GM12878 (cell line): Measurements from ENCODE around the gene OPCML. TPM values are rescaled to one million over a fixed set of nuclear protein-coding genes. Genes with fewer than 3 reads are reported as not detected.

Experiments used
- ATAC-seq: fragments of 200-7000 bp; cut with Tn5 transposase; 3 replicates; pipeline ENCODE4 v1.9.1; 2020; ENCODE audit warnings: mild to moderate bottlenecking, moderate library complexity
- BruUV-seq: library from RNA; stranded (reverse); fragments of 400-500 nt; replicated peaks from 2 replicates; lab custom pipeline; 2021; lab: Mats Ljungman, UMichigan
- CTCF ChIA-PET: fragments of 300-600 bp; sonication (Branson Sonifier 250); formaldehyde crosslinking; extraction: SDS; loops from one replicate; lab custom pipeline; 2021; ENCODE audit warnings: inconsistent platforms; lab: Yijun Ruan, JAX
- POLR2A ChIA-PET: fragments of 350-600 bp; formaldehyde crosslinking; extraction: SDS; loops from one replicate; lab custom pipeline; 2021; ENCODE audit warnings: inconsistent platforms; lab: Charles Lee
- RAD21 ChIA-PET: fragments of 300-600 bp; sonication (Branson Sonifier 250); formaldehyde crosslinking; loops from one replicate; lab custom pipeline; 2023; ENCODE audit warnings: antibody characterized with exemption; ENCODE audit not compliant: unreplicated experiment; lab: Charles Lee
- SMC1A ChIA-PET: fragments of 300-600 bp; sonication (Branson Sonifier 250); formaldehyde crosslinking; loops from one replicate; lab custom pipeline; 2023; ENCODE audit not compliant: unreplicated experiment, uncharacterized antibody; lab: Charles Lee
- DNase-seq: peaks from one replicate; pipeline ENCODE4 v3.0.0-alpha.2; 2011; ENCODE audit warnings: low read depth, low spot score
- FAIRE-seq: peaks from 3 replicates; lab custom pipeline; 2011; peaks lifted over from hg19 to GRCh38; lab: Jason Lieb, UNC
- H2AFZ ChIP-seq: 2 replicates; pipeline ENCODE4 v1.6.0; 2011; ENCODE audit warnings: low read depth, low read length, control low read depth; ENCODE audit not compliant: control insufficient read depth
- H3K27ac ChIP-seq: 2 replicates; pipeline ENCODE4 v1.5.1; 2011; ENCODE audit warnings: control low read depth; ENCODE audit not compliant: control insufficient read depth, insufficient read depth
- H3K27me3 ChIP-seq, 2 experiments: replicated peaks in 1 of 2; 2 replicates each; pipeline versions ENCODE4 v1.6.0 to v1.6.1; 2011; ENCODE audit warnings: low read length in 1 of 2; ENCODE audit not compliant: control insufficient read depth in 2 of 2, insufficient read depth in 2 of 2
- H3K36me3 ChIP-seq, 2 experiments: 2 replicates each; pipeline ENCODE4 v1.5.1; 2011; ENCODE audit warnings: low read length in 1 of 2; ENCODE audit not compliant: control insufficient read depth in 2 of 2, insufficient read depth in 2 of 2
- H3K4me1 ChIP-seq: 2 replicates; pipeline ENCODE4 v1.6.1; 2011; ENCODE audit warnings: mild to moderate bottlenecking, low read length, moderate library complexity, mixed read lengths; ENCODE audit not compliant: control insufficient read depth, insufficient read depth
- H3K4me2 ChIP-seq: 2 replicates; pipeline ENCODE4 v1.6.0; 2011; ENCODE audit warnings: control low read depth; ENCODE audit not compliant: control insufficient read depth, insufficient read depth
- H3K4me3 ChIP-seq: fragments of 200-600 bp; sonication (generic); 2 replicates; pipeline ENCODE4 v1.5.1; 2016
- H3K79me2 ChIP-seq: 2 replicates; pipeline ENCODE4 v1.6.0; 2011; ENCODE audit warnings: low read length; ENCODE audit not compliant: control insufficient read depth, insufficient read depth
- H3K9ac ChIP-seq: 2 replicates; pipeline ENCODE4 v1.8.0; 2011; ENCODE audit warnings: low read length, control low read depth, mixed read lengths; ENCODE audit not compliant: control insufficient read depth, insufficient read depth
- H3K9me3 ChIP-seq: replicated peaks from 3 replicates; pipeline ENCODE4 v1.5.1; 2011; ENCODE audit warnings: mild to moderate bottlenecking, low read length; ENCODE audit not compliant: control insufficient read depth, insufficient read depth
- H4K20me1 ChIP-seq: 2 replicates; pipeline ENCODE4 v1.6.0; 2011; ENCODE audit not compliant: control insufficient read depth, insufficient read depth
- CBX5 ChIP-seq: sonication (generic); IDR thresholded peaks from 2 replicates; pipeline ENCODE4 v1.6.1; 2016; ENCODE audit warnings: low read depth, moderate library complexity, mild to moderate bottlenecking, inconsistent platforms
- CHD4 ChIP-seq: fragments of 200-600 bp; sonication (generic); IDR thresholded peaks from 2 replicates; pipeline ENCODE4 v1.6.1; 2016; ENCODE audit warnings: mild to moderate bottlenecking
- FOS ChIP-seq: IDR thresholded peaks from 3 replicates; pipeline ENCODE4 v1.6.1; 2011; ENCODE audit warnings: borderline replicate concordance; ENCODE audit not compliant: insufficient read length; ENCODE audit errors: extremely low read depth
- NFYB ChIP-seq: IDR thresholded peaks from 2 replicates; pipeline ENCODE4 v1.6.1; 2011; ENCODE audit warnings: low read depth, mild to moderate bottlenecking, low read length, improper control_type of control experiment, moderate library complexity; ENCODE audit not compliant: insufficient read depth
- TARDBP ChIP-seq: IDR thresholded peaks from 2 replicates; pipeline ENCODE4 v1.6.1; 2016; ENCODE audit warnings: borderline replicate concordance
- WGBS: methylation state at CpG from one replicate; pipeline ENCODE4 v1.1.6; 2016; ENCODE audit warnings: low lambda C conversion rate; ENCODE audit not compliant: insufficient replicate concordance, insufficient coverage; ENCODE audit errors: missing lambda C conversion rate; 5-methylcytosine and 5-hydroxymethylcytosine counted together
- in situ Hi-C: fragments of 300-500 bp; cut with MboI; formaldehyde crosslinking; loops from 9 replicates; pipeline ENCODE4 v1.14.3; 2018; ENCODE audit warnings: mixed read lengths
- intact Hi-C: fragments of 100-400 bp; cut with micrococcal nuclease; formaldehyde crosslinking; loops from one replicate; pipeline ENCODE4 v1.14.2; 2022; ENCODE audit not compliant: unreplicated experiment
- polyA plus RNA-seq, 11 experiments: library from polyadenylated mRNA; depleted of rRNA in 4 of 11; unstranded in 6 of 11; stranded (reverse) in 5 of 11; fragments of >200 nt; fragmentation: Nextera tagmentation in 4 of 11; fragmentation: Illumina TruSeq in 1 of 11; extraction: Ambion mirVana in 4 of 11; extraction: Trizol in 1 of 11; gene quantifications; 1 replicate in 1 of 11; 2 replicates in 10 of 11; pipeline versions ENCODE4 v1.2.1 to v1.2.3, GENCODE V29; 2011 to 2016; ENCODE audit warnings: inconsistent platforms in 2 of 11, missing spikeins in 2 of 11, low read depth in 1 of 11
- total RNA-seq, 4 experiments: library from RNA; depleted of rRNA in 3 of 4; stranded (reverse); fragments of >200 nt in 3 of 4; fragmentation: Illumina TruSeq in 1 of 4; extraction: Trizol in 1 of 4; gene quantifications; 2 replicates each; pipeline versions ENCODE4 v1.2.1 to v1.2.3, GENCODE V29; 2013 to 2021
- TF ChIP-seq, protein P1 (sequence below): IDR thresholded peaks from 2 replicates; pipeline ENCODE4 v1.6.1; 2012; ENCODE audit warnings: low read depth, low read length, improper control_type of control experiment
- TF ChIP-seq, protein P2 (sequence below): fragments of 450-650 bp; conservative IDR thresholded peaks from 2 replicates; pipeline ENCODE4 v1.6.1; 2017; ENCODE audit warnings: mild to moderate bottlenecking, moderate library complexity
- TF ChIP-seq, protein P3 (sequence below): IDR thresholded peaks from 2 replicates; pipeline ENCODE4 v1.6.1; 2012; ENCODE audit warnings: low read length, inconsistent platforms

Gene OPCML
- total and polyA plus RNA-seq, 10 of the 15 experiments (the other 5 are each of a cell fraction or from before 2014, with no cell fraction given) = 0.84 TPM; not detected in 9

DNA sequence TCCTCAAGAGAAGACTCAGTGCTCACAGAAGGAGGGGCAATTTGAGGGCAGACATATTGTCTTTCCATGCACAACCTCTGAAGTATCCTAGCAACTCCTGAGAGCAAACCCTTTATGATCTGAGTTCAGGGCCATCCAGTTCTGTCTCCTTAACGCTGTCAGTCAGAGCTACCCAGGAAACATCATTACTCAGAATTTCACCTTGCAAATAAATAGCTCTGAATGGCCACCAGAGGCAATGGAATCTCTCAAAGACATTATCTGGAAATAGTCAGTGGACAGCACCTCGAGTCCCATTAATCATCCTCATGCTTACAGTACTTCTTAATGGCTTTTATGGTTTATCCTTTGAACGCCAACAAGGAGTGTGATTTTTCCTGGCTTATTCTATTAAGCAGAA lies 656.1 kb downstream of the OPCML start:
- Histone ChIP-seq H3K27ac (no peak overlapping the region), H3K4me3 (no peak overlapping the region), H3K9me3 (no peaks in the 10 kb centered on the region), H4K20me1 (no peaks in the 10 kb centered on the region), H2AFZ (no peak overlapping the region), H3K36me3 (no peaks in the 10 kb centered on the region), H3K4me1 (no peaks in the 10 kb centered on the region), H3K4me2 (no peak overlapping the region), H3K9ac (no peak overlapping the region), H3K79me2 (no peaks in the 10 kb centered on the region), H3K27me3 (peaks cover 0 to 2% of the 10 kb centered on the region in 2 experiments; a peak in 2 of 4 replicates)
- WGBS = 16% methylated on average over 3 of the region's 3 CpGs
- RAD21 ChIA-PET = no interaction called here
- intact Hi-C loops = no loop called here
- BruUV-seq = no TSS peak
- SMC1A ChIA-PET = no interaction called here
- FAIRE-seq (no peak), ATAC-seq (no peak), DNase-seq (no peak)
- in situ Hi-C loops = no loop called here
- CTCF ChIA-PET = no interaction called here
- TF ChIP-seq FOS = no peak
- TF ChIP-seq, protein P1, sequence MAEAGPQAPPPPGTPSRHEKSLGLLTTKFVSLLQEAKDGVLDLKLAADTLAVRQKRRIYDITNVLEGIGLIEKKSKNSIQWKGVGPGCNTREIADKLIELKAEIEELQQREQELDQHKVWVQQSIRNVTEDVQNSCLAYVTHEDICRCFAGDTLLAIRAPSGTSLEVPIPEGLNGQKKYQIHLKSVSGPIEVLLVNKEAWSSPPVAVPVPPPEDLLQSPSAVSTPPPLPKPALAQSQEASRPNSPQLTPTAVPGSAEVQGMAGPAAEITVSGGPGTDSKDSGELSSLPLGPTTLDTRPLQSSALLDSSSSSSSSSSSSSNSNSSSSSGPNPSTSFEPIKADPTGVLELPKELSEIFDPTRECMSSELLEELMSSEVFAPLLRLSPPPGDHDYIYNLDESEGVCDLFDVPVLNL = no peak
- TF ChIP-seq CHD4 = no peak
- TF ChIP-seq TARDBP = no peak
- no peak for TF ChIP-seq CBX5
- TF ChIP-seq NFYB = no peak
- TF ChIP-seq, protein P2, sequence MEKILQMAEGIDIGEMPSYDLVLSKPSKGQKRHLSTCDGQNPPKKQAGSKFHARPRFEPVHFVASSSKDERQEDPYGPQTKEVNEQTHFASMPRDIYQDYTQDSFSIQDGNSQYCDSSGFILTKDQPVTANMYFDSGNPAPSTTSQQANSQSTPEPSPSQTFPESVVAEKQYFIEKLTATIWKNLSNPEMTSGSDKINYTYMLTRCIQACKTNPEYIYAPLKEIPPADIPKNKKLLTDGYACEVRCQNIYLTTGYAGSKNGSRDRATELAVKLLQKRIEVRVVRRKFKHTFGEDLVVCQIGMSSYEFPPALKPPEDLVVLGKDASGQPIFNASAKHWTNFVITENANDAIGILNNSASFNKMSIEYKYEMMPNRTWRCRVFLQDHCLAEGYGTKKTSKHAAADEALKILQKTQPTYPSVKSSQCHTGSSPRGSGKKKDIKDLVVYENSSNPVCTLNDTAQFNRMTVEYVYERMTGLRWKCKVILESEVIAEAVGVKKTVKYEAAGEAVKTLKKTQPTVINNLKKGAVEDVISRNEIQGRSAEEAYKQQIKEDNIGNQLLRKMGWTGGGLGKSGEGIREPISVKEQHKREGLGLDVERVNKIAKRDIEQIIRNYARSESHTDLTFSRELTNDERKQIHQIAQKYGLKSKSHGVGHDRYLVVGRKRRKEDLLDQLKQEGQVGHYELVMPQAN = no peak
- TF ChIP-seq, protein P3, sequence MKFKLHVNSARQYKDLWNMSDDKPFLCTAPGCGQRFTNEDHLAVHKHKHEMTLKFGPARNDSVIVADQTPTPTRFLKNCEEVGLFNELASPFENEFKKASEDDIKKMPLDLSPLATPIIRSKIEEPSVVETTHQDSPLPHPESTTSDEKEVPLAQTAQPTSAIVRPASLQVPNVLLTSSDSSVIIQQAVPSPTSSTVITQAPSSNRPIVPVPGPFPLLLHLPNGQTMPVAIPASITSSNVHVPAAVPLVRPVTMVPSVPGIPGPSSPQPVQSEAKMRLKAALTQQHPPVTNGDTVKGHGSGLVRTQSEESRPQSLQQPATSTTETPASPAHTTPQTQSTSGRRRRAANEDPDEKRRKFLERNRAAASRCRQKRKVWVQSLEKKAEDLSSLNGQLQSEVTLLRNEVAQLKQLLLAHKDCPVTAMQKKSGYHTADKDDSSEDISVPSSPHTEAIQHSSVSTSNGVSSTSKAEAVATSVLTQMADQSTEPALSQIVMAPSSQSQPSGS = no peak
- POLR2A ChIA-PET = no interaction called here
